Activated CD4-positive, alpha-beta T cell treated with anti-CD3 and anti-CD28 coated beads for 36 hours (primary cell): Measurements from ENCODE around the gene RNASE12. TPM values are rescaled to one million over a fixed set of nuclear protein-coding genes. Genes with fewer than 3 reads are reported as not detected.
"Not testable (repeated sequence)": the region's sequence is repeated elsewhere in the genome, so short reads cannot be mapped to it uniquely, and the experiment has no call there.

Source experiments
- ATAC-seq: fragments of 200-7000 bp; cut with Tn5 transposase; one replicate; pipeline ENCODE4 v1.10.0; 2021; ENCODE audit warnings: mild to moderate bottlenecking, moderate library complexity
- CTCF ChIA-PET: fragments of 350-600 bp; sonication (Branson Sonifier 250); formaldehyde crosslinking; loops from one replicate; lab custom pipeline; 2021; ENCODE audit warnings: antibody characterized with exemption; lab: Charles Lee
- POLR2A ChIA-PET: fragments of 350-600 bp; sonication (Branson Sonifier 250); formaldehyde crosslinking; loops from one replicate; lab custom pipeline; 2021; ENCODE audit warnings: antibody characterized with exemption, inconsistent platforms; lab: Charles Lee
- DNase-seq: peaks from one replicate; pipeline ENCODE4 v3.0.0-alpha.2; 2020
- H3K27ac Mint-ChIP-seq: one replicate; pipeline ENCODE4 v1.8.0; 2021; ENCODE audit warnings: mixed read lengths
- H3K27me3 Mint-ChIP-seq: one replicate; pipeline ENCODE4 v1.8.0; 2021; ENCODE audit warnings: mixed read lengths
- H3K36me3 Mint-ChIP-seq: one replicate; pipeline ENCODE4 v1.8.0; 2021; ENCODE audit warnings: low read depth, mixed read lengths
- H3K4me1 Mint-ChIP-seq: one replicate; pipeline ENCODE4 v1.8.0; 2021; ENCODE audit warnings: mixed read lengths
- H3K4me3 Mint-ChIP-seq: one replicate; pipeline ENCODE4 v1.8.0; 2021; ENCODE audit warnings: mild to moderate bottlenecking, moderate library complexity, mixed read lengths
- H3K9me3 Mint-ChIP-seq: one replicate; pipeline ENCODE4 v1.8.0; 2021; ENCODE audit warnings: low read depth, mixed read lengths
- intact Hi-C, 2 experiments: fragments of 100-400 bp; cut with DNase I in 1 of 2; cut with micrococcal nuclease in 1 of 2; formaldehyde crosslinking; loops; one replicate each; pipeline versions ENCODE4 v1.14.2 to v1.15.1; 2022 to 2024; cut with DNase I, micrococcal nuclease
- total RNA-seq, 2 experiments: library from RNA; stranded (reverse); gene quantifications; one replicate each; pipeline ENCODE4 v1.2.3, GENCODE V29; 2021

RNASE12 gene
- total RNA-seq, 2 experiments from 2014 or later = not detected

GRCh38 chr14:20624495-20625070, 33.4 kb upstream of the RNASE12 start:
- H3K36me3 Mint-ChIP-seq = peaks cover 3% of the 10 kb centered on the region
- ChIA-PET POLR2A (no interaction called here), CTCF (interaction anchor here (1.4 to 2.4 kb wide), 3 partner anchors 10 to 66 kb away, joined by 6 to 9 read pairs (median 6); no protein-coding TSS in a partner anchor)
- peak; percentile 34 for ATAC-seq
- peak overlapping the region; percentile 71 for H3K4me3 Mint-ChIP-seq
- H3K27me3 Mint-ChIP-seq = peaks cover 31% of the 10 kb centered on the region
- H3K27ac Mint-ChIP-seq = peak overlapping the region; percentile 84
- intact Hi-C loops = loop anchor here (1.0 kb wide), 3 partner anchors 9 to 59 kb away; no protein-coding TSS in a partner anchor
- H3K4me1 Mint-ChIP-seq = peaks cover 68% of the 10 kb centered on the region
- H3K9me3 Mint-ChIP-seq = peaks cover 2% of the 10 kb centered on the region
- peak; percentile 67 for DNase-seq

GRCh38 chr14:20623798-20624197, 32.6 kb upstream of the RNASE12 start:
- peaks cover 62% of the 10 kb centered on the region for H3K4me1 Mint-ChIP-seq
- ATAC-seq (no peak), DNase-seq (peak; percentile 50)
- H3K9me3 Mint-ChIP-seq = peaks cover 2% of the 10 kb centered on the region
- H3K27ac Mint-ChIP-seq = peak overlapping the region; percentile 38
- H3K27me3 Mint-ChIP-seq = peaks cover 31% of the 10 kb centered on the region
- ChIA-PET POLR2A (no interaction called here), CTCF (interaction anchor here (0.7 to 2.4 kb wide), 7 partner anchors 8 to 235 kb away, joined by 3 to 9 read pairs (median 6); no protein-coding TSS in a partner anchor)
- peaks cover 3% of the 10 kb centered on the region for H3K36me3 Mint-ChIP-seq
- intact Hi-C loops = no loop called here
- H3K4me3 Mint-ChIP-seq = peak overlapping the region; percentile 71

- ChIA-PET POLR2A (interaction anchor here (0.9 kb wide), 1 partner anchor 168 kb away, joined by 6 read pairs; the partner anchor contains the start of gene APEX1), CTCF (interaction anchor here (0.8 to 2.4 kb wide), 12 partner anchors 9 to 236 kb away, joined by 3 to 9 read pairs (median 4); no protein-coding TSS in a partner anchor)
- no peak for ATAC-seq
- Mint-ChIP-seq H3K27ac (no peak overlapping the region), H3K4me3 (peak overlapping the region; percentile 46), H3K36me3 (peaks cover 3% of the 10 kb centered on the region), H3K9me3 (peaks cover 2% of the 10 kb centered on the region), H3K27me3 (peaks cover 25% of the 10 kb centered on the region), H3K4me1 (peaks cover 56% of the 10 kb centered on the region)
- intact Hi-C loops = no loop called here
- peak; percentile 37 for DNase-seq
Observed at GRCh38 chr14:20622816-20623291, 31.7 kb upstream of the RNASE12 start.

- POLR2A ChIA-PET = no interaction called here
- intact Hi-C loops = no loop called here
- Mint-ChIP-seq H3K4me1 (peaks cover 40% of the 10 kb centered on the region), H3K36me3 (peaks cover 3% of the 10 kb centered on the region), H3K4me3 (no peak overlapping the region), H3K27ac (no peak overlapping the region), H3K27me3 (peaks cover 21% of the 10 kb centered on the region), H3K9me3 (peaks cover 2% of the 10 kb centered on the region)
- DNase-seq (no peak), ATAC-seq (no peak)
- CTCF ChIA-PET = interaction anchor here (0.6 to 1.6 kb wide), 3 partner anchors 10 to 271 kb away, joined by 3 to 5 read pairs (median 3); no protein-coding TSS in a partner anchor
Observed at GRCh38 chr14:20620798-20621478, 29.8 kb upstream of the RNASE12 start.

- POLR2A ChIA-PET, ATAC-seq, H3K4me3 Mint-ChIP-seq, H3K36me3 Mint-ChIP-seq, intact Hi-C loops, DNase-seq, CTCF ChIA-PET, H3K9me3 Mint-ChIP-seq, H3K27ac Mint-ChIP-seq: not testable (repeated sequence)
- Mint-ChIP-seq H3K4me1 (peaks cover 30% of the 10 kb centered on the region), H3K27me3 (peaks cover 11% of the 10 kb centered on the region)
Observed at GRCh38 chr14:20619688-20620087, 28.5 kb upstream of the RNASE12 start.

GRCh38 chr14:20618271-20618749, 27.1 kb upstream of the RNASE12 start:
- H3K36me3 Mint-ChIP-seq = no peaks in the 10 kb centered on the region
- H3K4me3 Mint-ChIP-seq = no peak overlapping the region
- ChIA-PET CTCF (interaction anchor here (0.7 to 1.2 kb wide), 2 partner anchors 14 to 70 kb away, joined by 3 to 4 read pairs; partner anchors contain the start of gene ANG), POLR2A (no interaction called here)
- peaks cover 2% of the 10 kb centered on the region for H3K9me3 Mint-ChIP-seq
- peaks cover 4% of the 10 kb centered on the region for H3K27me3 Mint-ChIP-seq
- DNase-seq (no peak), ATAC-seq (no peak)
- intact Hi-C loops = no loop called here
- no peak overlapping the region for H3K27ac Mint-ChIP-seq
- H3K4me1 Mint-ChIP-seq = peaks cover 18% of the 10 kb centered on the region

- Mint-ChIP-seq H3K36me3 (no peaks in the 10 kb centered on the region), H3K27ac (no peak overlapping the region), H3K4me1 (peaks cover 8% of the 10 kb centered on the region), H3K27me3 (peaks cover 4% of the 10 kb centered on the region), H3K4me3 (no peak overlapping the region), H3K9me3 (peaks cover 2% of the 10 kb centered on the region)
- POLR2A ChIA-PET = no interaction called here
- intact Hi-C loops = no loop called here
- no peak for ATAC-seq
- no peak for DNase-seq
- CTCF ChIA-PET = interaction anchor here (1.2 kb wide), 1 partner anchor 71 kb away, joined by 3 read pairs; the partner anchor contains the start of gene ANG
Observed at GRCh38 chr14:20617138-20618003, 26.2 kb upstream of the RNASE12 start.

GRCh38 chr14:20615996-20616395, 24.8 kb upstream of the RNASE12 start:
- Mint-ChIP-seq H3K4me3 (no peak overlapping the region), H3K9me3 (no peaks in the 10 kb centered on the region), H3K27me3 (peaks cover 2% of the 10 kb centered on the region), H3K36me3 (no peaks in the 10 kb centered on the region), H3K27ac (no peak overlapping the region), H3K4me1 (peaks cover 8% of the 10 kb centered on the region)
- POLR2A ChIA-PET = no interaction called here
- no peak for ATAC-seq
- intact Hi-C loops = no loop called here
- CTCF ChIA-PET = interaction anchor here (0.7 kb wide), 1 partner anchor 286 kb away, joined by 4 read pairs; no protein-coding TSS in a partner anchor
- DNase-seq = no peak

GRCh38 chr14:20614038-20614840, 23.1 kb upstream of the RNASE12 start:
- Mint-ChIP-seq H3K9me3 (no peaks in the 10 kb centered on the region), H3K36me3 (no peaks in the 10 kb centered on the region), H3K4me3 (no peak overlapping the region), H3K27ac (no peak overlapping the region), H3K27me3 (peaks cover 2% of the 10 kb centered on the region), H3K4me1 (peaks cover 8% of the 10 kb centered on the region)
- DNase-seq = peak; percentile 42
- intact Hi-C loops = loop anchor here in 1 of 2 experiments (5.0 kb wide), 1 partner anchor 147 kb away; the partner anchor contains the start of gene PNP
- POLR2A ChIA-PET = interaction anchor here (0.7 to 1.8 kb wide), 6 partner anchors 12 to 271 kb away, joined by 3 to 8 read pairs (median 5); partner anchors contain the start of genes PARP2 and PNP
- ATAC-seq = peak; percentile 6
- CTCF ChIA-PET = interaction anchor here (0.6 to 3.1 kb wide), 17 partner anchors 10 to 288 kb away, joined by 3 to 34 read pairs (median 4); partner anchors contain the start of genes ANG and RNASE4
